ENCODE data around the gene PBRM1.
"Not testable (repeated sequence)": the region's sequence is repeated elsewhere in the genome, so short reads cannot be mapped to it uniquely, and the experiment has no call there.

The PBRM1 gene

GRCh38 chr3:52533623-52534280 is 152.0 kb downstream of the PBRM1 start, which contains the start of gene NT5DC2:
TSS of gene NT5DC2 (minus strand) at chr3:52533857. CDS start at chr3:52533737, 120 bp downstream.
- DNase-seq, result peak; percentile 80

- peak; percentile 26 for DNase-seq
These were observed 152.7 kb downstream of the PBRM1 start for GRCh38 chr3:52532838-52533622.

GRCh38 chr3:52532517-52532837 is 153.2 kb downstream of the PBRM1 start:
- peak; percentile 74 for DNase-seq

GRCh38 chr3:52531860-52532516 is 153.7 kb downstream of the PBRM1 start:
- DNase-seq, result no peak

- DNase-seq, result no peak
These were observed 154.5 kb downstream of the PBRM1 start for GRCh38 chr3:52530918-52531826.

- no peak for DNase-seq
These were observed 156.1 kb downstream of the PBRM1 start for GRCh38 chr3:52529376-52530333.

GRCh38 chr3:52528586-52529375 is 156.9 kb downstream of the PBRM1 start:
- DNase-seq, result no peak

- no peak for DNase-seq
These were observed 157.8 kb downstream of the PBRM1 start for GRCh38 chr3:52527732-52528585.

GRCh38 chr3:52527039-52527731 is 158.5 kb downstream of the PBRM1 start:
- peak; percentile 40 for DNase-seq

- DNase-seq, result not testable (repeated sequence)
These were observed 159.1 kb downstream of the PBRM1 start for GRCh38 chr3:52526671-52527038.

GRCh38 chr3:52525680-52526561 is 159.8 kb downstream of the PBRM1 start:
- no peak for DNase-seq

GRCh38 chr3:52524752-52525679 is 160.7 kb downstream of the PBRM1 start:
- no peak for DNase-seq

- no peak for DNase-seq
These were observed 161.4 kb downstream of the PBRM1 start for GRCh38 chr3:52524258-52524751.

GRCh38 chr3:52523386-52524257 is 162.1 kb downstream of the PBRM1 start:
- no peak for DNase-seq

GRCh38 chr3:52522651-52523251 is 163.0 kb downstream of the PBRM1 start:
- DNase-seq, result no peak

Measured in EL (cell line).